DMS 273 treated with DMSO at 0.1 percent for 48 hours (cell line): ENCODE measurements around the gene SEC24D.
"Not testable (repeated sequence)": the region's sequence is repeated elsewhere in the genome, so short reads cannot be mapped to it uniquely, and the experiment has no call there.

Source experiments
- DNase-seq: peaks from one replicate; lab custom pipeline; 2025; lab: John Stamatoyannopoulos, UW

The SEC24D gene

DNA sequence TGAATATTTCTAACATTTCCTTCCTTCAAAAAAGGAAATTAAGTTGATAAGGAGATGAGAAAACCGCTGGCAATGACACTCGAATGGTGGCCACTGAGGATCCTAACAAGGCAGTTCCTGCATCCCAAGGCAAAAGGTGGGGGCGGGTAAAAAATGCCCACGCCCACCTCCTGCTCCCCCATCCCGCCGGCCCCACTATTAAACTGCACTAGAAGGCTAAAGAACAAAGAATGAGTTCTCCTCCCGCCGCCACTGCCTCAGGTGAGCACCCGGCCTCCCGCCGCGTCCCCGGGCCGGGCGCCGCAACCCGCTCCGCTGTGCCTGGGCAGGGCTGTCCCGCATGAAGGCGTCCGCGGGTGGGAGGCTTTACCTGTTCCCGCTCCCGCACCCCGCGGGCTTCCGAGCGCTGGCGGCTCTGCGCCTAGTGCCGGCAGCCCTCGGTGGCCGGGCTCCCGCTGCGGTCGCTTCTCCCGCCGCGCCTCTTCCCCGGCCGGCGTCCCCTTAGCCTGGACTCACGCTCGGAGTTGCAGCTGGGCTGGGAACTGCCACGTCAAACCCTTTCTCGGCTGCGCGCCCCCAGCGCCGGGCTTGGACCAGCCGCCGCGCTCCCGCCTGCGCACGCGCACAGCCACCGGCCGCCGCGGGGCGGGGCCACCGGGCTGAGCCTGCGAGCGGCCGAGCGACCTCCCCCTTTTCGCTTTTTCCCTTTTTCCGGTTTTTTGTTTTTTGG, at the start of gene SEC24D:
Gene SEC24D (minus strand): TSS at position 556 of the 730 bp plus-strand sequence. CDS start 2,430 bp downstream, outside the sequence.
- peak; percentile 50 for DNase-seq

GRCh38 chr4:118884716-118885115, 48.8 kb upstream of the SEC24D start:
- DNase-seq, result no peak

GRCh38 chr4:118883861-118884260, 47.9 kb upstream of the SEC24D start:
- DNase-seq, result no peak

DNA sequence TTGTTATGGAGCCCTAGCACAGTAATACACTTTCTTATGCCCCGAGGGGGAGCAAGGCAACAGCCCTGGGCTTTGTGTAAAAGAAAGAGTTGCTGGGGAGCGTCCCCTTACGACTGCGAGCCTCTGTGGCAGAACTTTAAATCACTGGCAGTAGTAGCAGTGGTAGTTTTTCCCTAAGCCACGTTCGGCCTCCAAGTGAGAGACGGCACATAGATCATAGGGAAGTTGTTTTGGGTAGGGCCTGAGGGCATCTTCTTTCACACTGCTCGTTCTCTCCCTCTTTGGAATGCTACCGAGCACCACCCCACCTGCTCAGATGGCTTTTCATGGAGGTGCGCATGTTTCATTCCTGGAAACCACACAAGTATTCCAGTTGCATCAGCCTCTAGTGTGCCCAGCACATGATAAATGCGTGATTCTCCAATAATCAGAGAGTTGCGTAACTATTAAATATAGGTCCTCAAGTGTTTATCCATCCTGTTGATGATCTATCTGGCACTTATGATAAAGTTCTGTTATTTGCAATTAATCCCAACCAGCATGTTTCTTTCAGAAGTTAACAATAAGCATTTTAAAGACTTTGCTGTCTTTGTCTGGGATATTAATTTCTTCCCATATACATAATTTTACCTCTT, 45.7 kb upstream of the SEC24D start:
- no peak for DNase-seq

- DNase-seq, result no peak
Observed at GRCh38 chr4:118879409-118879808, 43.5 kb upstream of the SEC24D start.

DNA sequence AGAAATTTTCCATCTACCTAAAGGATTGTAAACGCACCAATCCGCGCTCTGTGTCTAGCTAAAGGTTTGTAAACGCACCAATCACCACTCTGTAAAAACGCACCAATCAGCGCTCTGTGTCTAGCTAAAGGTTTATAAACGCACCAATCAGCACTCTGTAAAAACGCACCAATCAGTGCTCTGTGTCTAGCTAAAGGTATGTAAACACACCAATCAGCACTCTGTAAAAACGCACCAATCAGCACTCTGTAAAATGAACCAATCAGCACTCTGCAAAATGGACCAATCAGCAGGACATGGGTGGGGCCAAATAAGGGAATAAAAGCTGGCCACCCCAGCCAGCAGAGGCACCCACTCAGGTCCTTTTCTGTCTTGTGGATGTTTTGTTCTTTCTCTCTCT, 42.6 kb upstream of the SEC24D start:
- DNase-seq, result not testable (repeated sequence)

GRCh38 chr4:118877797-118878196, 41.9 kb upstream of the SEC24D start:
- no peak for DNase-seq

GRCh38 chr4:118872181-118872580, 36.3 kb upstream of the SEC24D start:
- DNase-seq, result no peak

DNA sequence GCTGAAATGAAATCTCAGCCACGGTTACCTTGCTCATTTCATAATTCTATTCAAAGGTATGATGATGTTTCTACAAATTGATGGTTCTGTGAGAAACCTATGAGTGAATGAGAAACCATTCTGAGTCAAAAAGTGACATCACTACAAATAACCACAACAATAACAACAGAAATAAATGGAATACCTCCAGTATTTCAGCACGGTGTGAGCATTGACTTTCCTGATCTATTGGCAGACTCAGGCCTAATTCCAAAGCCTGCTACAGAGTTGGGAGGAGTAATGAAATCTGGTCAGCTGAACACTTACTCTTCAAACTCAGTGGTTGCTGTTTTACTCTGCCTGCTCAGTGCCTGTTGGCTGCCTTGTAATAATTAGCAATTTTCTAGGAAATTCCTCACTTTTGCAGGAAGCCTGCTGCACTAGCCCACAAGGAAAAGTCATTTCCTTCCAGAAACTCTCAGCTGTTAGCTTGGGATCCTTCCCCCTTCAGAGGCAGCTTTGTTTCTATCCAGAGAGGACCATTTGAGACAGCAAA, 33.9 kb upstream of the SEC24D start:
- no peak for DNase-seq

DNA sequence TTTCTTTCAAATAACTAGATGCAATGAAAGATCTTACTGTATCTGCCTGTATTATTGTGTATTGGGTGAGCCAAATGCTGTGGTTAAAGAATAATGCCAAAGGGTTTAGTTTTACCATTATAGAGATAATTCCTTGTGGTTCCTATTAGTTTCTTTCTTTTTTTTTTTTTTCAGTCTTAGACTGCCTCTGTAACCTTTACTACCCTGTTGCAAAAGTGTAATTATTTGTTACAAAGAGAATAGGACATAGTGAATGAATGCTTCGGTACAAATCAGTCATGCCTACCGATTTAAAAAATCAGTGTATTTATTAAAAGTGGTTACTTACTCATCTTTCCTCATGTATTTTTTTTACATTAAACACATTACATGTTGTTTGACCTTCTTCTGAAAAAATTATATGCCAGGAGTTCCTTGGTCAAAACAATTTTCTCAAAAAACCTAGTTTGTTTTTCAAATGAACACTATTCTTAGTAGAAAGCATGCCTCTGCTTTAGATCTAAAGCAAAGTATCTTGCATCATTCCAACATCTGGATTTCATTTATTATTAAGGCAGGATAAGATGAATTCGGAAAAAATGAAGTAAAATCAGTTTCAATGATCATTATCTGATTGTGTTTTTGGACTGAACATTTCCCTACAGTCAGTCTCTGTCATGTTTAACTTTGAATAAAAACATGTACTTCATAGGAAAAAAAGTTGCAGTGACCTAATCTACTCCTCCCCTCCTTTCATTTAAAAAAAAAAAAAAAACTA, 31.6 kb upstream of the SEC24D start:
- no peak for DNase-seq

DNA sequence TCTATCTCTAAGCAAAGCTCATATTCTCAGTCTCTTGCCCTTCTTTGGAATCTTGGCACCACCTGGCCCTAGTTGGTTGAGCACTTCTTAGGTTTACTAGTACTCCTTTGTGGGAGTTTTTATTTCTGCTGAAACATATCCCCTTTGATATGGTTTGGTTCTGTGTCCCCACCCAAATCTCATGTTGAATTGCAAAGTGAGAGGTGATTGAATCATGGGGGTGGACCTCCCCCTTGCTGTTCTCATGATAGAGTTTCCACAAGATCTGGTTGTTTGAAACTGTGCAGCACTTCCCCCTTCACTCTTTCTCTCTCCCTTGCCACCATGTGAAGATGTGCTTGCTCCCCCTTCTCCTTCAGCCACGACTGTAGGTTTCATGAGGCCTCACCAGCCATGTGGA, 30.5 kb upstream of the SEC24D start:
- DNase-seq, result no peak

- DNase-seq, result peak; percentile 35
Observed at GRCh38 chr4:118865091-118865708, 29.3 kb upstream of the SEC24D start.

DNA sequence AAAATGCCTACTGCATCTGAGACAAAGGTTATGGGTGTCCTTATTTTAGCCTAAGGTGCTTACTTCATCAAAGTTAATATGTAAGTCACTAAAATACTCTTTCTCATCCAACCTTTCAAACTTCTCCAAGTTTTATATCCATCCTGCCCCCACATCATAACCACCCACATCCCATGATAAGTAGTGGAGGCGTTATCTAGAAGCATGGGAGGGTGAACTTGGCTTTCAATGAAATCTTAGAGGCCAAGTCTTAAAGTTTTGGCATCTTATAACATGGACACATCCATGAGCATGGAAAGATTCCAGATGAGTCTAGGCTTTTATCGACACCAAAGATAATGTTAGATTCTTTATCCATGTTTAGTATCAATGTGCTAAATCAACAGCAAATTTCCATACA, 22.9 kb upstream of the SEC24D start:
- DNase-seq, result no peak

DNA sequence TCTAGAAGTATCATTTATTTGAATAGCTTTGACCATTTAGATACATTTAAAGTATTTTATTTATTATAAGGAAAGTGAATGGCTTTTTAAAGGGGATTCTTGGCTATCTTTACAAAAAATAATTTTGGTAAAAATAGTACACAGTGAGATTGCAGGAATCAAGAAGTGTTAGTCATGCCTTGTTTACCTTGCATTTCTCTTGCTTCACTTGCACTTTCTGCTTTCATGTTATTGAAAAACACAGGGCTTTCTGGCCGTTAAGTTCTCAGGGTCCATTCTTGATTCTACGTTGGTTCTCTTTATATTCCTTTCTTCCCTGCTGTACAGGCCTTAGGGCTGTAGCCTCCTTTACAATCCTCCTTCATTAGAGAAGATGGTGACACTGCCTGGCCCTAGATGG, 21.8 kb upstream of the SEC24D start:
- no peak for DNase-seq

DNA sequence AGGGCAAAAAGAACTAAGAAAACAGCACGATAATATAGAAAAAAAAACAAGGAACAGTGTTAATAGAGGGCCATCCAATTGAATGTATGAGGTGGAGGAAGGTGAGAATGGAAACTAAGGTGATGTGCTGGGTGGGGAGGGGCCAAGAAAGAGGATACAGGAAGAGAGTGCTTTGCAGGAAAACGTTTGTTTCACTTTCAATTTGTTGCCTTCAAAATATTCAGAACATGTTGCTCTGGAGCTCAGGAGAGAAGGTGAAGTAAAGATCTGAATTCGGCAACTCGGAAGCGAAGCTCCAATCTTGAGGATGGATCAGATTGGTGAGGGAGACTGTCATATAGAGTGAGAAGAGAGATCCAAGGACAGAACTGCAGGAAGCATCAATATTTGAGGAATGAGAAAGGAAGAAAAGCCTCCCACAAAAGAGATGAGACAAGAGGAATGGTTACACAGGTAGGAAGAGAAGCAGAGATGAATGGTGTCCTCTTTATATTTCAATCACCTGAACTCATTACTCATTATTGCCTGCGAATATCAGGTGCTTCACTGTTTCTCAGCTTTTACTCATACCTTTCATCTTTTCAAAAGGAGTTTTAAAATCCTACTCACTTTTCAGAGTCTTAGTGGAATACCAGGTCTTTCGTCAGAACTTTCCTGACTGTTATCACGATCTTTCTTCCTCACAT, 14.7 kb upstream of the SEC24D start:
- DNase-seq, result no peak

DNA sequence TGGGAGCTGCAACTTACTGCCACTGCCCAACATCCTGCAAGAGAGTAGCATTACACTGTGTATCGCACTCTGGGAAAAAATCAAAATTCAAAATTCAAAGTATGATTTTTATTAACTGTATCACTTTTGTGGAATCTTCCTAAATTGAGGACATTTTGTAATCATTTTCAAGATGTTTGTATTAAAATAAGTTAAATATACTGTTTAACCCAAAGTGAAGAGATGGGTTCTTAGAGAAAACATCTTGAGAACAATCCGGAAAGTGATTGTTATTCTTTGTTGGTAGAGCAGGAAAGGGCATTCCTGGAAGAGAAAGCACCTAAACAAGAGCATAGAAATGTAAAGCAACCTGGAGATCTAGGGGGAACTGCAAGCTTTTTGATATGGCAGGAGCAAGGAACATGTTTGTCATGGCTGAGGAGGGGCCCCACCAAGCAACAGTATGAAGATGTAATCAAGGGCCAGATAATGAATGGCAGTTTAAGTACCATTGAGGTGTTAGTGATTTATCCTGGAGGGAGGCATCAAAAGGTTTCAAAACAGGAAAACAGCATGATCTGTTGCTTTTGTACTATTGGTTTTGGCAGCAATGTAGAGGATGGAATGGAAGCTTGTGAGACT, 14.1 kb upstream of the SEC24D start:
- no peak for DNase-seq

DNA sequence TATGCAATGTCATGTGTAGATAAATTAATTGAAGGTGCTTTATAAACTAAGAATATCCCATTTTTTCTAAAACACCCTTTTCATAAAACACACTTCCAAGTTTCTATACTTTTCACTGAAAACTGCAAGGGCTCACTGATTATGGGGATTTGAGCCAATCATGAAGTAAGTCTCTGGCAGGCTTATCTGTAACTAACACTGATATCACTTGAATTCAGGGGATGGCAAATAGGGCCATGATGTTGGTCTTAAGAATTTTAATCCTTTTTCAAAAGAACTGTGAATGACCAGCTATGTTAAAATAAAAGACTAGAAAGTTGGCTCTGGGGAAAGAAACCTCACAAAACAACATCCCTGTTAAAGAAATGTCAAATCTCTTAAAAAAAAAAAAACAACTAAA, 13.0 kb upstream of the SEC24D start:
- no peak for DNase-seq

DNA sequence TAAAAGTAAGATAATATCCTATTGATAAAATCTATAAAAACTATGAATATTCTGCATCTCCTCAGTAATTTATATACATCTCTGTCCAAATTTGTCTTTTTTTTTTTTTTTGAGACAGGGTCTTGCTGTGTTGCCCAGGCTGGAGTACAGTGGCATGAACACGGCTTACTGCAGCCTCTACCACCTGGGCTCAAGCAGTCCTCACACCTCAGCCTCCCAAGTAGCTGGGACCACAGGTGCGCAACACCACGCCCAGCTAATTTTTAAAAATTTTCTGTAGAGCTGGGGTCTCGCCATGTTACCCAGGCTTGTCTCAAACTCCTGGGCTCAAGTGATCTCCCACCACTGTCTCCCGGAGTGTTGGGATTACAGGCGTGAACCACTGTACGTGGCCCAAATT, 12.3 kb upstream of the SEC24D start:
- no peak for DNase-seq

DNA sequence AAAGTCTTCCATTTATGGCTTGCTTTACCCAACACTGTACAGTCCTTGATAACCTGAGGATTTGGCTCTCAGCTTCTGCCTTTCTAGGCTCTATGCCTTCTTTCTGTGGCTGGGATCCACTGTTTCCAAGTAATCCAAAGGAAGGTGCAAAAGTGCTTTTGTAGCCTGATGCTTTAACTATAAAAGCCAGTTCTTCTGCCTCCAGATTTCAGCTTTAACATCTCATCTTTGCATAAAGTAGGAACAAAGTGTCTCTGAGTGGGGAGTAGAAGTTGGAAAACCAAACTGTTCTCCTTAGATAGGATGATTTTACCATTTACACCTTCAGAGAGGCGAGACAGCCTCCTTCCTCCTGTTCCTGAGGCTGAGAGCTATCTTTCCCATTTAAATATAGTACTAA, 11.1 kb upstream of the SEC24D start:
- DNase-seq, result no peak

GRCh38 chr4:118845552-118846050, 9.7 kb upstream of the SEC24D start:
- peak; percentile 71 for DNase-seq

DNA sequence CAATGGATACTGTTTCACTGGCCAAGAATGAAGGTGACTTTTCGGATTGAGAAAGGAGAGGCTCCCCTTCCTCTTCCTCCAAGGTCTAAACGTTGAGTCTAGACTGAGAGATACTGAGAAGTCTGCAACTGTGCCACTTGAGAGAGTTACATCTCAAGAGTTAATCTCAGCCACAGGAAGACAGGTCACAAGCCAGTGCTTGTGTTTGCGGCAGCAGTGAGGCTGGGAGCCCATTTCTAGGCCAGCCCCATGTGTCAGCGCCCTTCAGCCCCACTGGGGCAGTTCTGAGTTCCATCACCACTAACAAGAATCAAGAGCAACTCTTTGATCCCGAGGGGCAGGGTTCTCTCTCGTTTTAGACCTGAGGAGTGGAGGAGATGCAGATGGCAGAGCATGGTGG, 7.3 kb upstream of the SEC24D start:
- DNase-seq, result no peak
